ENCODE results near the gene AP4M1.

AP4M1 gene

DNA sequence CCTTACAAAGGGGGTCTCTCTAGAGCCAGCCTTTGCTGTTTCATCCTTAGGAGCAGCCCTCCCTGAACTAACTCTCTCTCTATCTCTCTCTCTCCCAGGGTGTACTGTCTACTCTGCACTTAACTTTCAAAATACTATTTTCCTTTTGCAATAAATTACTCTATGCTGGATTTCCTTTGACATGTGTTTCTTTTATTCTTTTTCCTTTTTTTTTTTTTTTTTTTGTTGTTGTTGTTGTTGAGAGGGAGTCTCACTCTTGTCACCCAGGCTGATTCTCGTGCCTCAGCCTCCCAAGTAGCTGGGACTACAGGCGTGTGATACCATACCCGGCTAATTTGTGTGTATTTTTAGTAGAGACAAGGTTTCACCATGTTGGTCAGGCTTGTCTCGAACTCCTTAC is 18.5 kb upstream of the AP4M1 start:
- H2AFZ ChIP-seq (ENCODE audit: low read length), result no peak overlapping the region

DNA sequence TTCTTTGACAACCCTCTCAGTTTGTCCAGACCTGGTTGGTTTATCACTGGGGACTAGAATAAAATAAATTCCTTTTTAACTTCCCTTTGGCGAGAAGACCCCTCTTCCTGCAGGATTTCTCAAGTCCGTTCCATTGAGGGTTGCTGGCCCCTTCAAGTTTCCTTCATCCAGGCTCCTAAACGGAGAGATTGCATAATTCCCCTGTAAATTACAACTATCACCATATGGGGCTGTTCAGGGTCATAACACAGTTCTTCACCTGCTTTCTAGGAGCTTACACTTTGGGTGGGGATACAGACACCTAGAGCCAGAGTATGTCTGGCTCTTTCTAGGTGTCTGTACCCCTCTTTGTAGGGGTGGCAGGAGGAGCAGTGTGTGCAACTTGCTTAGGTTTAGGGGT is 15.9 kb upstream of the AP4M1 start:
- Histone ChIP-seq H3K4me1 (ENCODE audit: insufficient read depth, low read length, severe bottlenecking) (peaks cover 39% of the 10 kb centered on the region), H3K27me3 (ENCODE audit: insufficient read depth, low read length) (no peaks in the 10 kb centered on the region), H3K9ac (ENCODE audit: low read length) (no peak overlapping the region), H3K27ac (ENCODE audit: low read depth, low read length, poor library complexity, severe bottlenecking) (no peak overlapping the region), H3K36me3 (ENCODE audit: insufficient read depth, low read length) (peaks cover 4% of the 10 kb centered on the region; the same call in 1 of the 2 replicates), H3K4me3 (ENCODE audit: low read depth, low read length, poor library complexity, severe bottlenecking) (no peak overlapping the region), H2AFZ (ENCODE audit: low read length) (no peak overlapping the region), H4K20me1 (ENCODE audit: insufficient read depth, low read length) (no peaks in the 10 kb centered on the region), H3K4me2 (ENCODE audit: low read length) (no peak overlapping the region), H3K79me2 (ENCODE audit: insufficient read depth, low read length) (peaks cover 6% of the 10 kb centered on the region), H3K9me2 (ENCODE audit: low read depth, low read length) (no peaks in the 10 kb centered on the region), H3F3A (ENCODE audit: insufficient read depth, low read length) (peaks cover 14% of the 10 kb centered on the region), H3K9me3 (ENCODE audit: low read length) (no peaks in the 10 kb centered on the region)
- no peak for TF ChIP-seq EZH2 (IDR thresholded peaks at IDR 0.05; ENCODE audit: borderline replicate concordance, low read length)
- TF ChIP-seq, protein P1, sequence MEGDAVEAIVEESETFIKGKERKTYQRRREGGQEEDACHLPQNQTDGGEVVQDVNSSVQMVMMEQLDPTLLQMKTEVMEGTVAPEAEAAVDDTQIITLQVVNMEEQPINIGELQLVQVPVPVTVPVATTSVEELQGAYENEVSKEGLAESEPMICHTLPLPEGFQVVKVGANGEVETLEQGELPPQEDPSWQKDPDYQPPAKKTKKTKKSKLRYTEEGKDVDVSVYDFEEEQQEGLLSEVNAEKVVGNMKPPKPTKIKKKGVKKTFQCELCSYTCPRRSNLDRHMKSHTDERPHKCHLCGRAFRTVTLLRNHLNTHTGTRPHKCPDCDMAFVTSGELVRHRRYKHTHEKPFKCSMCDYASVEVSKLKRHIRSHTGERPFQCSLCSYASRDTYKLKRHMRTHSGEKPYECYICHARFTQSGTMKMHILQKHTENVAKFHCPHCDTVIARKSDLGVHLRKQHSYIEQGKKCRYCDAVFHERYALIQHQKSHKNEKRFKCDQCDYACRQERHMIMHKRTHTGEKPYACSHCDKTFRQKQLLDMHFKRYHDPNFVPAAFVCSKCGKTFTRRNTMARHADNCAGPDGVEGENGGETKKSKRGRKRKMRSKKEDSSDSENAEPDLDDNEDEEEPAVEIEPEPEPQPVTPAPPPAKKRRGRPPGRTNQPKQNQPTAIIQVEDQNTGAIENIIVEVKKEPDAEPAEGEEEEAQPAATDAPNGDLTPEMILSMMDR (IDR thresholded peaks at IDR 0.05; ENCODE audit: low read length), result no peak

More for the DNA sequence above, 18.5 kb upstream of the AP4M1 start:
- no peaks in the 10 kb centered on the region for H3K27me3 ChIP-seq (ENCODE audit: insufficient read depth, low read length)
- no peaks in the 10 kb centered on the region for H3K9me2 ChIP-seq (ENCODE audit: low read depth, low read length)
- no peak for TF ChIP-seq EZH2 (IDR thresholded peaks at IDR 0.05; ENCODE audit: borderline replicate concordance, low read length)
- TF ChIP-seq, protein P1 (IDR thresholded peaks at IDR 0.05; ENCODE audit: low read length), result no peak
- peak overlapping the region; percentile 36 for H3K27ac ChIP-seq (ENCODE audit: low read depth, low read length, poor library complexity, severe bottlenecking)
- H3F3A ChIP-seq (ENCODE audit: insufficient read depth, low read length), result peaks cover 10% of the 10 kb centered on the region; the same call in 1 of the 2 replicates
- no peak overlapping the region for H3K9ac ChIP-seq (ENCODE audit: low read length)
- H3K4me1 ChIP-seq (ENCODE audit: insufficient read depth, low read length, severe bottlenecking), result peaks cover 21% of the 10 kb centered on the region
- H3K4me3 ChIP-seq (ENCODE audit: low read depth, low read length, poor library complexity, severe bottlenecking), result peak overlapping the region; percentile 75
- no peaks in the 10 kb centered on the region for H4K20me1 ChIP-seq (ENCODE audit: insufficient read depth, low read length)
- H3K36me3 ChIP-seq (ENCODE audit: insufficient read depth, low read length), result peaks cover 18% of the 10 kb centered on the region; the same call in 1 of the 2 replicates
- no peaks in the 10 kb centered on the region for H3K9me3 ChIP-seq (ENCODE audit: low read length)
- H3K4me2 ChIP-seq (ENCODE audit: low read length), result peak overlapping the region; percentile 76; the same call in 1 of the 2 replicates
- peaks cover 6% of the 10 kb centered on the region for H3K79me2 ChIP-seq (ENCODE audit: insufficient read depth, low read length)

DNA sequence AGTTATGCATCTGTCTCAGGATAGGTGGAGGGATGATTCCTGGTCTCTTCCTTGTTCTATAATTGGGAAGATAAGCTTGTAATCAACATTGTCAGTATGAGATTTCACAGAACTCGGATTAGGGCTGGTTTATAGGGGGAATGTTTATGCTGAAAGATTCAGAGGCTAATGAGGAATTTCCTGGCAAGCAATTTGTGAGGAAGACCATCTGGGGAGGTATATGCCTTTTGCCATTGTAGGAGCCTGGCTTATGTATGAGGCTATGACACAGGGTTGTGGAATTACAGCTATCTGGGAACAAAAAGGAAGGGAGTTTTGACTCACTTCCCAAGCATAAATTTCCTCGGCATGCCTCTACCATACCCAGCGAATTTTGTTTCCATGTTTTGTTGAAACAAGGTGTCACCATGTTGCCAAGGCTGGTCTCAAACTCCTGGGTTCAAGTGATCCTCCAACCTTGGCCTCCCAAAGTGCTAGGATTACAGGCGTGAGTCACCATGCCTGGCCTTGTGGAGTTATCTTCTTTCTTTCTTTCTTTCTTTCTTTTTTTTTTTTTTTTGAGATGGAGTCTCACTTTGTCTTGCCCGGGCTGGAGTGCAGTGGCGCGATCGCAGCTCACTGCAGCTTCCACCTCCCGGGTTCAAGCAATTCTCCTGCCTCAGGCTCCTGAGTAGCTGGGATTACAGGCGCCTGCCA is 14.2 kb upstream of the AP4M1 start:
- H3K36me3 ChIP-seq (ENCODE audit: insufficient read depth, low read length), result peaks cover 21% of the 10 kb centered on the region
- no peak overlapping the region for H2AFZ ChIP-seq (ENCODE audit: low read length)
- no peaks in the 10 kb centered on the region for H3K9me2 ChIP-seq (ENCODE audit: low read depth, low read length)
- TF ChIP-seq EZH2 (IDR thresholded peaks at IDR 0.05; ENCODE audit: borderline replicate concordance, low read length), result no peak
- TF ChIP-seq, protein P1 (IDR thresholded peaks at IDR 0.05; ENCODE audit: low read length), result no peak
- H3K4me1 ChIP-seq (ENCODE audit: insufficient read depth, low read length, severe bottlenecking), result peaks cover 30% of the 10 kb centered on the region
- H3K4me2 ChIP-seq (ENCODE audit: low read length), result no peak overlapping the region
- H3K4me3 ChIP-seq (ENCODE audit: low read depth, low read length, poor library complexity, severe bottlenecking), result no peak overlapping the region
- H3K27ac ChIP-seq (ENCODE audit: low read depth, low read length, poor library complexity, severe bottlenecking), result no peak overlapping the region
- H4K20me1 ChIP-seq (ENCODE audit: insufficient read depth, low read length), result no peaks in the 10 kb centered on the region
- H3K79me2 ChIP-seq (ENCODE audit: insufficient read depth, low read length), result no peaks in the 10 kb centered on the region
- H3K9ac ChIP-seq (ENCODE audit: low read length), result no peak overlapping the region
- no peaks in the 10 kb centered on the region for H3K27me3 ChIP-seq (ENCODE audit: insufficient read depth, low read length)
- H3F3A ChIP-seq (ENCODE audit: insufficient read depth, low read length), result peaks cover 21% of the 10 kb centered on the region
- no peaks in the 10 kb centered on the region for H3K9me3 ChIP-seq (ENCODE audit: low read length)
